HG03066 (cell line): ENCODE measurements around the gene LYPD6.

Experiments
- ATAC-seq: cut with Tn5 transposase; IDR thresholded peaks from one replicate; pipeline ENCODE4 v1.9.1; 2021; ENCODE audit warnings: low read depth; ENCODE audit not compliant: unreplicated experiment

Gene LYPD6

GRCh38 chr2:149399934-149400615 is 69.7 kb downstream of the LYPD6 start:
- ATAC-seq, result no peak

- no peak for ATAC-seq
These were observed 70.6 kb downstream of the LYPD6 start for GRCh38 chr2:149400997-149401396.

GRCh38 chr2:149409506-149409905 is 79.1 kb downstream of the LYPD6 start:
- no peak for ATAC-seq

- no peak for ATAC-seq
These were observed 80.5 kb downstream of the LYPD6 start for GRCh38 chr2:149410701-149411484.

- ATAC-seq, result no peak
These were observed 83.1 kb downstream of the LYPD6 start for GRCh38 chr2:149413487-149413886.

- no peak for ATAC-seq
These were observed 84.7 kb downstream of the LYPD6 start for GRCh38 chr2:149415086-149415485.

- ATAC-seq, result no peak
These were observed 87.7 kb downstream of the LYPD6 start for GRCh38 chr2:149418065-149418464.

GRCh38 chr2:149420053-149420963 is 89.9 kb downstream of the LYPD6 start:
- no peak for ATAC-seq

- ATAC-seq, result no peak
These were observed 91.4 kb downstream of the LYPD6 start for GRCh38 chr2:149421791-149422190.

GRCh38 chr2:149422337-149422990 is 92.1 kb downstream of the LYPD6 start:
- ATAC-seq, result no peak

GRCh38 chr2:149422991-149423338 is 92.6 kb downstream of the LYPD6 start:
- no peak for ATAC-seq

- no peak for ATAC-seq
These were observed 93.2 kb downstream of the LYPD6 start for GRCh38 chr2:149423630-149424029.

GRCh38 chr2:149427387-149427786 is 97.0 kb downstream of the LYPD6 start:
- no peak for ATAC-seq

GRCh38 chr2:149428783-149429182 is 98.4 kb downstream of the LYPD6 start:
- no peak for ATAC-seq

- no peak for ATAC-seq
These were observed 100.7 kb downstream of the LYPD6 start for GRCh38 chr2:149430743-149431736.

- no peak for ATAC-seq
These were observed 108.1 kb downstream of the LYPD6 start for GRCh38 chr2:149438330-149438960.

GRCh38 chr2:149441255-149441654 is 110.9 kb downstream of the LYPD6 start:
- no peak for ATAC-seq

- ATAC-seq, result no peak
These were observed 112.0 kb downstream of the LYPD6 start for GRCh38 chr2:149442346-149442745.

GRCh38 chr2:149443150-149443549 is 112.8 kb downstream of the LYPD6 start:
- ATAC-seq, result no peak
